ENCODE results near the gene DMRT1. TPM values are rescaled to one million over a fixed set of nuclear protein-coding genes. Genes with fewer than 3 reads are reported as not detected.

The DMRT1 gene
- not detected in 2 replicates for total RNA-seq (2021)
- not detected for Bru-seq, nascent RNA
- BruChase-seq, experiment 1, labeled RNA remaining after a 2-hour chase = not detected
- BruChase-seq, experiment 2, labeled RNA remaining after a 6-hour chase = not detected
- long read RNA-seq = 0 reads

- Histone ChIP-seq H3K27ac (ENCODE audit: low read depth, low read length, poor library complexity, severe bottlenecking) (no peak within 1 kb of the TSS), H3K27me3 (replicated peaks; ENCODE audit: insufficient read depth, low read depth, low read length, poor library complexity) (peaks cover 55% of the 10 kb centered on the region), H3K4me1 (ENCODE audit: insufficient read depth, low read length, poor library complexity, severe bottlenecking) (no peaks in the 10 kb centered on the region), H3K36me3 (ENCODE audit: insufficient read depth, low read length, poor library complexity, severe bottlenecking) (no peaks in the 10 kb centered on the region), H3K9me3 (ENCODE audit: low read depth, low read length, poor library complexity, severe bottlenecking) (no peaks in the 10 kb centered on the region), H3K4me3 (ENCODE audit: low read depth, low read length, poor library complexity, severe bottlenecking) (no peak within 1 kb of the TSS)
- ChIA-PET POLR2A (ENCODE audit: low non-redundant PET) (no interaction called here), CTCF (no interaction called here)
- no peak for DNase-seq (ENCODE audit: low spot score)
- no TSS peak for BruUV-seq (replicated peaks)
- intact Hi-C loops (cut with micrococcal nuclease; ENCODE audit: unreplicated experiment) = no loop called here
- TF ChIP-seq EZH2 (IDR thresholded peaks at IDR 0.05; ENCODE audit: borderline replicate concordance, low read depth, low read length, poor library complexity, severe bottlenecking) = no peak
- no peak for TF ChIP-seq CTCF (conservative IDR thresholded peaks at IDR 0.05; ENCODE audit: low read depth, low read length)
Measured at GRCh38 chr9:841371-842209, at the start of gene DMRT1. Gene DMRT1 (plus strand): TSS chr9:841697. CDS start chr9:841839, 142 bp downstream.

- H3K27me3 ChIP-seq (replicated peaks; ENCODE audit: insufficient read depth, low read depth, low read length, poor library complexity) = no peaks in the 10 kb centered on the region
- H3K9me3 ChIP-seq (ENCODE audit: low read depth, low read length, poor library complexity, severe bottlenecking) = no peaks in the 10 kb centered on the region
- ChIA-PET POLR2A (ENCODE audit: low non-redundant PET) (no interaction called here), CTCF (no interaction called here)
- BruUV-seq (replicated peaks) = no TSS peak
- no peak overlapping the region for H3K4me3 ChIP-seq (ENCODE audit: low read depth, low read length, poor library complexity, severe bottlenecking)
- no peak for DNase-seq (ENCODE audit: low spot score)
- H3K27ac ChIP-seq (ENCODE audit: low read depth, low read length, poor library complexity, severe bottlenecking) = no peak overlapping the region
- H3K4me1 ChIP-seq (ENCODE audit: insufficient read depth, low read length, poor library complexity, severe bottlenecking) = no peaks in the 10 kb centered on the region
- H3K36me3 ChIP-seq (ENCODE audit: insufficient read depth, low read length, poor library complexity, severe bottlenecking) = no peaks in the 10 kb centered on the region
- TF ChIP-seq CTCF (conservative IDR thresholded peaks at IDR 0.05; ENCODE audit: low read depth, low read length) (no peak), EZH2 (IDR thresholded peaks at IDR 0.05; ENCODE audit: borderline replicate concordance, low read depth, low read length, poor library complexity, severe bottlenecking) (no peak)
- intact Hi-C loops (cut with micrococcal nuclease; ENCODE audit: unreplicated experiment) = no loop called here
Measured at GRCh38 chr9:792331-793260, 48.9 kb upstream of the DMRT1 start.

GRCh38 chr9:794386-794785 is 47.1 kb upstream of the DMRT1 start:
- no peaks in the 10 kb centered on the region for H3K27me3 ChIP-seq (replicated peaks; ENCODE audit: insufficient read depth, low read depth, low read length, poor library complexity)
- ChIA-PET POLR2A (ENCODE audit: low non-redundant PET) (no interaction called here), CTCF (no interaction called here)
- H3K27ac ChIP-seq (ENCODE audit: low read depth, low read length, poor library complexity, severe bottlenecking) = no peak overlapping the region
- BruUV-seq (replicated peaks) = no TSS peak
- TF ChIP-seq EZH2 (IDR thresholded peaks at IDR 0.05; ENCODE audit: borderline replicate concordance, low read depth, low read length, poor library complexity, severe bottlenecking) (no peak), CTCF (conservative IDR thresholded peaks at IDR 0.05; ENCODE audit: low read depth, low read length) (no peak)
- no peaks in the 10 kb centered on the region for H3K4me1 ChIP-seq (ENCODE audit: insufficient read depth, low read length, poor library complexity, severe bottlenecking)
- intact Hi-C loops (cut with micrococcal nuclease; ENCODE audit: unreplicated experiment) = no loop called here
- no peaks in the 10 kb centered on the region for H3K9me3 ChIP-seq (ENCODE audit: low read depth, low read length, poor library complexity, severe bottlenecking)
- no peak overlapping the region for H3K4me3 ChIP-seq (ENCODE audit: low read depth, low read length, poor library complexity, severe bottlenecking)
- no peaks in the 10 kb centered on the region for H3K36me3 ChIP-seq (ENCODE audit: insufficient read depth, low read length, poor library complexity, severe bottlenecking)
- no peak for DNase-seq (ENCODE audit: low spot score)

Data from A673 (cell line).